Activated CD8-positive, alpha-beta memory T cell treated with anti-CD3 and anti-CD28 coated beads for 4 hours (primary cell): ENCODE data around the gene PSPH.
A peak's percentile ranks its signal among the peaks of the same experiment; 100 is the strongest.
"Not testable (repeated sequence)": the region's sequence is repeated elsewhere in the genome, so short reads cannot be mapped to it uniquely, and the experiment has no call there.

Source experiments
- DNase-seq, 2 donors: peaks; one replicate each; pipeline ENCODE4 v3.0.0-alpha.2; 2020; ENCODE audit warnings: low read depth in 2 of 2

PSPH gene

DNA sequence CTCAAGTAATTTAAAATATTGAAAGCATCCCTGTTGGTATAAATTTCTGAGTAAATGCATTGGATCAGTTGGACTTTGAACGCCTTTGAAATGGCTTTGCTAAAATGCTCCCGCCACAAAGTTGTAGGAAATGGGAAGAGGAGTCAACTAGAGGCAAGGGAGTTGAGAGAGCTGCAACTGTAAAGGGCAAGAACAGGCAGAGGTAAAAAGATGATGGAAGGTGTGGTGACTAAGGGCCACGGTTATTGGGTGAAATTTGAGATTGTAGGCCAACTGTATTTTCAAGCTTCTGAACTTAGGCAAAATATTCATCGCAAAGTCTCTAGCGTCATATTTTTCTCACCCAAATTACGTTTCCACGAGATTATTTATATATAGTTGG lies 12.2 kb upstream of the PSPH start:
- no peak for DNase-seq

DNA sequence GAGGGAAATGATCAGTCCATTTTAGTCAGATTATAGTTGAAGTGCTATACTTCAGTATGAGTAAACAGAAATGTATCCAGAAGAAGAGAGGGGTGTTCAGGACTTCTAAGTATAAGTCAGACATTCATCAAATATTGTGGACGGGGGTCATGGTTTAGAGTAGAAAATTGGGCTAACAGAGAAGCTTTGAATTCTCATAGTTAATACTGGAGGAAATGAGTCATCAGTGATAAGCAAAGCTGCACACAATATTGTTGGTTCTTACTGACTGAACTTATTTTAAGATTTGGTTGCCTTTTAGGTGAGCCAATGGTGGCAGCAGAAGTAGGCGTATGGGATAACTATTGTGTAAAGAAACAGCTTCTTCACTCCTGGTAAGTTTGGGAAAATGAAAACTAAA lies 11.1 kb upstream of the PSPH start:
- DNase-seq = no peak

DNA sequence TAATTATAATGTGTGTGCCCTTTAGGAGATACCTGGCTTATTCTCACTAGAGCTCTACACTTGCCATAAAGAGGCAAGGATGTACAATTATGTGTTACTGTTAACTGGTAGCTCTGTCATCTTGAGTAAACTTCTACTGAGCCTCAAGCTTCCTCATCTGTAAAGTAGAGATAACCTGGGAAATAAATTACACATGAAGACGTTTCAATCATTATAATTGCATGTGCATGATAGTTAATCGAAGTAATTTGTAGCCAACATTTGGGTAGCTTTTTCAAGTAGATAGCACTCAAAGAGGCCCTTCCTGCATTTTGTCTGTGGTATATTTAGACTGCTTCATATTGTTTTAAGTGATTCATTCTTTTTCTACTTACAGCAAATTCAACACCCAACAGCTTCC lies 2.7 kb upstream of the PSPH start:
- DNase-seq = no peak

DNA sequence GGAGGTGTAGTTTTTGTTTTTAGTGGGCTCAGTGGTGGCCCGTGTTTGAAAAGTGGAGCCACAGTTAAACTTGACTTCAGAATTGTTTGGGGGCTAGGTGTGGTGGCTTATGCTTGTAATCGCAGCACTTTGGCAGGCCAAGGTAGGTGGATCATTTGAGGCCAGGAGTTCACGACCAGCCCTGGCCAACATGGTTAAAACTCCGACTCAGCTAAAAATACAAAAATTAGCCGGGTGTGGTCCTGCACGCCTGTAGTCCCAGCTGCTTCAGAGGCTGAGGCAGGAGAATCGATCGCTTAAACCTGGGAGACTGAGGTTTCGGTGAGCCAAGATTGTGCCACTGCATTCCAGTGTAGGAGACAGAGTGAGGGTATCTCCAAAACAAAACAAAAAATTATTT lies 2.1 kb upstream of the PSPH start:
- DNase-seq = no peak

DNA sequence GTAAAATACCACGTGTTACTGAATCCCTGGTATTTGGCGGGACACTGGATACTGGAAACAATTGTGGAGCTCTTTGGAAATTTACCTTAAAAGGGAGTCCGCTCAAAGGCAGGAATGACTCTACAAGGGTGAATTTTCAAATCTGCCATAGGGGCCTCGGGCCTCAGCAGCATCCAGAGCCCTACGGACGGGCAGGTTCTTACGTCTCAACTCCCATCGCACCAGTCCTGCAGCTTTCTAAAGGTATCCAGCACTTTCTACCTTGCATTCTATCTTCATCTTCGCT lies 248 bp downstream of the PSPH start:
- no peak for DNase-seq

DNA sequence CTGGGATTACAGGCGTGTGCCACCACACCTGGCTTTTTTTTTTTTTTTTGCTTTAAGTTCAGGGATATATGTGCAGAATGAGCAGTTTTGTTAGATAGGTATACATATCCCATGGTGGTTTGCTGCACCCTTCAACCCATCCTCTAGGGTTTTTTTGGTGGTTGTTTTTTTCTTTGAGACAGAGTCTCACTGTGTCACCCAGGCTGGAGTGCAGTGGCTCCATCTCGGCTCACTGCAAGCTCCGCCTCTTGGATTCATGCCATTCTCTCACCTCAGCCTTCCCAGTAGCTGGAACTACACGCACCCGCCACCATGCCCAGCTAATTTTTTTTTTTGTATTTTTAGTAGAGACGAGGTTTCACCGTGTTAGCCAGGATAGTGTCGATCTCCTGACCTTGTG lies 2.5 kb downstream of the PSPH start:
- not testable (repeated sequence) for DNase-seq

DNA sequence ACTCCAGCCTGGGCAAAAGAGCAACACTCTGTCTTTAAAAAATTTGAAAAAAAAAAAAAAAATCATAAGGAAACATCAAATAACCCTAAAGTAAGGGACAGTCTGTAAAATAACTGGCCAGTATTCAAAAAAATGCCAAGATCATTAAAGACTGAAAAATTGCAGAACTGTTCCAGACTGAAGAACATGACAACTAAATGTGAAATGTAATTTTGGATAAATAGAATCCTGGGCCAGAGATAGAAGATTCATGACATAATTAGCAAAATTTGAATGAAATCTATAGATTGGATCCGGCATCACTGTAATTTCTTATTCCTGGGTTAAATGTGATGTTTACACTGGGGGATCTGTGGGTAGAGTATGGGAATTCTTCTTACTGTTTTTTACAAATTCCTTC lies 3.0 kb downstream of the PSPH start:
- no peak for DNase-seq

DNA sequence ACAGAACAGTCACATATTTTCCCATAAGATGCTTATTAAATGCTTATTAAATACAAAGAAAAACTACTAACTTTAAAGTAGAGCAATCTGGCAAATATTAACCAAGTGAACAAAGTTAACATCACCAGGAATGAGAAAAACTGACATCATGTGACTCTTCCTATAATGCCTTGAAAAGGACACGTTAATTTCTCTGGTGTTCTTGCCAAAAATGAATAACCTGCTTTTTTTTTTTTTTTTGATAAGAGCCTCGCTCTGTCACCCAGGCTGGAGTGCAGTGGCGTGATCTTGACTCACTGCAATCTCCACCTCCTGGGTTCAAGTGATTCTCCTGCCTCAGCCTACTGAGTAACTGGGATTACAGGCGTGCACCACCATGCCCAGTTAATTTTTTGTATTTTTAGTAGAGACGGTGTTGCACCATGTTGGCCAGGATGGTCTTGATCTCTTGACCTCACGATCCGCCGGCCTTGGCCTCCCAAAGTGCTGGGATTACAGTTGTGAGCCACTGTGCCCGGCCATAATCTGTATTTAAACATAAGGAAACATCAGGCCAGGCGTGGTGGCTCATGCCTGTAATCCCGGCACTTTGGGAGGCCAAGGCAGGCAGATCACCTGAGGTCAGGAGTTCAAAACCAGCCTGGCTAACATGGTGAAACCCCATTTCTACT lies 3.7 kb downstream of the PSPH start:
- DNase-seq = not testable (repeated sequence)

DNA sequence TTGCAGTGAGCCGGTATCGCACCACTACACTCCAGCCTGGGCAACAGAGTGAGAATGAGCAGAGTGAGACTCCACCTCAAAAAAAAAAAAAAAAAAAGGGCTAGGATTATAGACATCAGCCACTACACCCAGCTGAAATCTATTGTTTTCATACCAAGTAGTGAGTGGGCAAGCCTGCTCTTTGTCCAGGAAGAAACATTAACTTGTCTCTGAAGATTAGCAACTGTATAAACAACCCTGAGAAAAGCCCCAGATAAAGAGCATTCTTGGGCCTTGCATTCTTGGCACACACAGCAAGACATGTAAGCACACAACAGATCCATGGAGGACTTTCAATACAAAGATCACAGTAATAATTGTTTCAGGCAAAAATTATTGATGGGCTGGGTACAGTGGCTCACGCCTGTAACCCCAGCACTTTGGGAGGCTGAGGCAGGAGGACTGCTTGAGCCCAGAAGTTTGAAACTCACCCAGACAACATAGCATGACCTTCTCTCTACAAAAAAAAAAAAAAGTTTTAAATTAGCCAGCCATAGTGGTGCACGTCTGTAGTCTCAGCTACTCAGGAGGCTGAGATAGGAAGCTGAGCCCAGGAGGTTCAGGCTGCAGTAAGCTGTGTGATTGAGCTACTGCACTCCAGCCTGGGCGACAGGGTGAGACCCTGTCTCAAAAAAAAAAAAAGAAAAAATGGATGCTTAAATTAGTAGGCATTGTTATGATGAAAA lies 4.4 kb downstream of the PSPH start:
- no peak for DNase-seq

DNA sequence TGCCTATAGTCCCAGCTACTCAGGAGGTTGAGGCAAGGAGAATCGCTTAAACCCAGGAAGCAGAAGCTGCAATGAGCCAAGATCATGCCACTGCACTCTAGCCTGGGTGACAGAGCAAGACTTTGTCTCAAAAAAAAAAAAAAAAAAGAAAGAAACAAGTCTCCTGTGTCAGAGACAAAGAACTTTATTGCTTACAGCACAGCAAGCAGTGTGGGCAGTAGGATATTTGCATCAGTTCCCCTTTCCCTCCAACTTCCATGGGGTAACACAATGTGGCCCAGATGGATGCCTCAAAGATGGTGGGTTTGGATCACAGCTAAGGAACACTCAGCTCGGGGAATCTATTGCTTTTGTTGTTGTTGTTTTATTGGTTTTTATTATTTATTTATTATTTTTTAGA lies 5.5 kb downstream of the PSPH start:
- not testable (repeated sequence) for DNase-seq

DNA sequence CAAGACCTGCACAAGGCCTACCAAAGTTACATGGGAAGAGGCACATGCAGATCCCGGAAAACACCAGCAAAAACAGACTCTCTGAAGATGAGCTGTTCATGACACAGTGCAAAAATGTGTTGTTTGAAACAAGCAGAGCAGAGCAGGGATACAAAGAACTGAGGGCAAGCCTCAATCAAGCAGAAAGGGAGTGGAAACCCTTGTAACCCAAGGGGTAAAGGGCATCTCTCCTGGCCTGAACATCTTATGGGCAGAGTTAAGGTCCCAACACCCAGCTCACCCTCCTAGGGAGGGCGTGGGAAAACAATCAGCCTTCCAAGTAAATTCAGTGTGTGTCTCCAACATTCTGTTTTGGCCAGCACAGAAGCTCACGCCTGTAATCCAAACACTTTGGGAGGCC lies 10.5 kb downstream of the PSPH start:
- no peak for DNase-seq

DNA sequence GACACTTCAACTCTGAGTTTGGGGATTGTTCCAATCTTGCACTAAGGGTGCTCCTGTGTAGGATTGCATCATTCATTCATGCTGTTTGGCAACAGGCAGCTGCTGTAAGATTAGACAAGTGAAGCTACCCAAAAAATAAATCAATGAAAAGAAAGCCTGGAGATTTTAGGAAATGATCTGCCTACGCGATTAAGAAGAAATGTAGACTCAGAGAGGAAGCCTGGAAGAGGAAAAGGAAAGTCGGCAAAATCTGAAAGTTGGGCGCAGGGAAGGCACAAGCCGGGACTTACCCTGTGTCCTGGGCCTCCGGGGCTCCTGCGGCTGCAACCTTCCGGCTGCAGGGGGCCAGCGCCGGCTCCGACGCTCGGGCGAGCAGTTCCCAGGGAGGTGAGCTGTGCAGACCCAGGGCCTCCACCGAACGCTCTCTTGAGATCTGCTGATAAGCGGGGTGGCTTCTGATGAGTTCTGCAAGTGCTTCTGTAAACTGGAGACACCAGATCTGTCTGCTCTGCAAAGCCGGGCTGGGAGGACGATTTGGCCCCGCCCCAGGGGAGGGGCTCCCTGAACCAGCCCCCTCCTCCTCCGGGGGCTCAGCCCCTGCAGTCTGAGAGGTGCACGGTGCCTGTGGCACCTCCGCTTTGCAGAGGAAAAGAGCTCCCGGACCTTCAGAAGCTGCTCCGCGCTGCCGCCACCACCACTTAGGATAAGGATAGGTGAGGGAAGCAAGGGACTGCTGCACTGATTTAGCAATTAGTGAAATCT lies 17.4 kb downstream of the PSPH start:
- peak; percentile 22 to 44 for DNase-seq

DNA sequence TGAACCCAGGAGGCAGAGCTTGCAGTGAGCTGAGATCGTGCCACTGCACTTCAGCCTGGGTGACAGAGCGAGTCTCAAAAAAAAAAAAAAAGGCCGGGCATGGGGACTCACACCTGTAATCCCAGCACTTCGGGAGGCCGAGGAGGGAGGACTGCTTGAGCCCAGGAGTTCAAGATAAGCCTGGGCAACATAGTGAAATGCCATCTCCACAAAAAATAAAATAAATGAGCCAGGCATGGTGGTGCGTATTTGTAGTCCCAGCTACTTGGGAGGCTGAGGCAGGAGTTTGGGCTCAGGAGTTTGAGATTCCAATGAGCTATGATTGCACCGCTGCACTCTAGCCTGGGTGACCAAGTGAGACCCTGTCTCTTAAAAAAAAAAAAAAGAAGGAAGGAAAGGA lies 18.7 kb downstream of the PSPH start:
- DNase-seq = not testable (repeated sequence)

DNA sequence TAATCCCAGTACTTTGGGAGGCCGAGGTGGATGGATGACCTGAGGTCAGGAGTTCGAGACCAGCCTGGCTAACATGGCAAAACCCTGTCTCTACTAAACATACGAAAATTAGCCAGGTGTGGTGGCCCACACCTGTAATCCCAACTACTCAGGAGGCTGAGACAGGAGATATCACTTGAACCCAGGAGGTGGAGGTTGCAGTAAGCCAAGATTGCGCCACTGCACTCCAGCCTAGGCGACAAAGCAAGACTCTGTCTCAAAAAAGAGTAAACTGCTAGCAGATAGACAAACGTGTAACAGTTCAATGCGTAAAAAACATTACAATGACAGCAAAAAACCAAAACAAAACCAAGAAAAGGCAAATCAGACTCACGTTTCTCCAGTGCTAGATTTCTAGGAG lies 19.7 kb downstream of the PSPH start:
- not testable (repeated sequence) for DNase-seq

DNA sequence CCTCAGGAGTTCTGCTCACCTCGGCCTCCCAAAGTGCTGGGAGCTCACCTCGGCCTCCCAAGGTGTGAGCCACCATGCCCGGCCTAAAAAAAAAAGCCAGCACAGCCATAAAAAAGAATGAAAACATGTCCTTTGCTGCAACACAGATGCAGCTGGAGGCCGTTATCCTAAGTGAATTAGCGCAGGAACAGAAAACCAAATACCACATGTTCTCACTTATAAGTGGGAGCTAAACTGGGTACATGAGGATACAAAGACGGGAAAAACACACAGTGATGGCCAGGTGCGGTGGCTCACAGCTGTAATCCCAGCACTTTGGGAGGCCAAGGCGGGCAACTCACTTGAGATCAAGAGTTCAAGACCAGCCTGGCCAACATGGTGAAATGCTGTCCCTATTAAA lies 20.9 kb downstream of the PSPH start:
- no peak for DNase-seq

DNA sequence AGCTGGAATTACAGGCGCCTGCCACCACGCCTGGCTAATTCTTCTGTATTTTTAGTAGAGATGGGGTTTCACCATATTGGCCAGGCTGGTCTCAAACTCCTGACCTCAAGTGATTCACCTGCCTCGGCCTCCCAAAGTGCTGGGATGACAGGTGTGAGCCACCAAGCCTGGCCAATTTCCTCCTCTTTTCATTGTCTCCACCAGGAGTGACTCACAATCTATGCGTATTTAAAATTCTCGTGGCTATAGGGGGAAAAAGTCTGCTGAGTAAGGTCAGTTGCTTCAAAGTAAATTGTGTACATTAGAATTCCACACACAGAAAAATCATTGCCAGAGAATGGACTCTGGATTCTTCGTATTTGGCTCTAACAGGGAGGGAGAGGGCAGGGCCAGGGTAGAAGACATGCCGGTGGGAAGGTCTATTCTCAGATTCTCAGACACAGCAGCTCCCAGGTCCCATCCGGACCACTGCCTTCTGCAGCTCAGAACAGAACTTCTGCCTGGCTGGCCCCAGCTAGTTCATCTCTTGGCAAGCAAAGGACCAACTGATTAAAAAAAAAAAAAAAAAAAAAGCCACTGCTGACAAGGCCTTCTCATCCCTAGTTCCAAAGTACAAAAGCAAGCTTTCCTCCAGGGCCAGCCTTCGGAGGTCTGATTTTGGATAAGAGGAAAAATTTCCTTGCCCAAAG lies 22.2 kb downstream of the PSPH start:
- DNase-seq = no peak

DNA sequence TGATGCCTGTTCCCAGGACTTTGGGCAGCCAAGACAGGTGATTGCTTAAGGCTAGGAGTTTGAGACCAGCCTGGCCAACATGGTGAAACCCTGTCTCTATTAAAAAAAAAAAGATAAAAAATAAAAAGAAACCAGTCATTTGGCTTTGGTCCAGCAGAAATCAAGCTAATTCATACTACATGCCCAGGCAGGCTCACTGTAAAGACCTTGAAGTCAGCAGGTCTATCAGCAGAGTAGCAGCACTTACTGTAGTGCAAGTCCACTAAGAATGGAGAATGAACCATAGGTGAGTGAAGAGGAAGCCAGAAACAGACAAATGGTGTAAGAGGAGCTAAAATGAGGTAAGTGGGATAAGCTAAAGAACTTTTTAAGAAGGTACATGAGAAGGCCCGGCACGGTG lies 24.7 kb downstream of the PSPH start:
- DNase-seq = no peak

DNA sequence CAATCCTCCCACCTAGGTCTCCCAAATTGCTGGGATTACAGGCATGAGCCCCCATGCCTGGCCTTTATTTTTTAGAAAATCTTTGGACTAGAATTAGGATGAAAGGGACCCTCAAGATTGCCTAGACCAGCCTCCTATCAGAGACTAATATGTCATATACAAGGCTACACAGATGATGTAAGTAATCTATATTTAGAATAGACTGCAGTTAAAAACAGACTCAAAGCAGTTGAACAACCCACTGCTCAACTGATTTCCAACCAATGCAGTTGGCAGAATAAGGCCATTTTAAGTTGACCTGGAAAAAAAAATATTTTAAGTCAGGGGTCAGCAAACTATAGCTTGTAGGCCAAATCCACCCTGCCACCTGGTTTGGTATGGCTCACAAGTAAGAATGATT lies 27.7 kb downstream of the PSPH start:
- DNase-seq = no peak

DNA sequence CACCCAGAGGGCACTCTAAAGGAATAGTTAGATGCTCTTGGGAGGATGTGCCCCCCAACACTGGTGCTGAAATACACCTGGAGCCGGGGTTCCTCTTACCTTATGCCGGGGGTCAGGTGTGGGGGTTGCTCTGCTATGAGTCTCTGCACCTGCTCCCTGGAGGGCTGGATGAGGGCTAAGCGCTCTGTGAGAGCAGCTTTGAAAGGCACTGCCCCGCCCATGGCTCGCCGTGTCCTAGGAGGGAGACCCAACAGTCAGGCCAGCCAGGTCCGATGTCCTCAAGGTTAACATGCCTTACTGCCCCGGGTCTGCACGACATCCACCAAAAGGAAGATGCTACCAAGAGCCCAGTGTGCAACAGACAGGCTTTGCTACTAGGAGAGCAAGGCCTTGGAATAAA lies 31.7 kb downstream of the PSPH start:
- no peak for DNase-seq

DNA sequence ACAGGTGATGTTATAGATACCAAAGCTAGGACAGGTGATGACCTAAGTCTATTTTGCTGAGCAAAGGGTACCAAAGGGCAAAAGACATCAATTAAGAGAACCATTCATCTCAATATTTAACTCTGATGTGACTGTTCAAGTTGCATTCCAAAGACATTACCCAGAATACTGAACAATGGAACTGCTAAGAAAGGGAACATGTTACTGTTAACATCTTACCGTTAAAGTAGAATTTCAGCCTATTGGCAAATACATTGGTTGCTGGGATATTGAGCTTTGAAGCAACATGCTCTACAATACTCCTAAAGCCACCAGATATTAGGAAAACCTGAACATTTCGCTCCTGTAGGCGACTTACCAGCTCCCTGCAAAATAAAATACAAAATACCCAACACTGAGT lies 34.2 kb downstream of the PSPH start:
- DNase-seq = not testable (repeated sequence)

DNA sequence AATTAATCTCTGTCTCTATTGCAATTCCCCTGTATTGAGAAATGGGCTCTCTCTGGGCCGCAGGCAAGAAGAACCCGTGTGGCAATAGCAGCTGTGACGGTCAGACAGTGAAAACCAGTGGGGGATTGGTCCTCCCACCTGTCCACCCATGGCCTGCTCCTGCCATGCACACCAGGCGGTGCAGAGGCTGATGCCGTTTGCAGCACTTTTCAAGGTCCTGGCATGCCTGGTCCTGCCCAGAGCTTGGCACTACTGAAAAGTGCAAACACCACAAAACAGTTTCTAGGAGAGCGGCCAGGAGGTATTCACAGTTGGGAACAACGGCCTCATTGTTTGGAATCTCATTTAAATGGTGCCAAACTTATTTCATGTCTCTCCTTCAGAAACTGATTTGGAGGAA lies 41.5 kb downstream of the PSPH start:
- no peak for DNase-seq

DNA sequence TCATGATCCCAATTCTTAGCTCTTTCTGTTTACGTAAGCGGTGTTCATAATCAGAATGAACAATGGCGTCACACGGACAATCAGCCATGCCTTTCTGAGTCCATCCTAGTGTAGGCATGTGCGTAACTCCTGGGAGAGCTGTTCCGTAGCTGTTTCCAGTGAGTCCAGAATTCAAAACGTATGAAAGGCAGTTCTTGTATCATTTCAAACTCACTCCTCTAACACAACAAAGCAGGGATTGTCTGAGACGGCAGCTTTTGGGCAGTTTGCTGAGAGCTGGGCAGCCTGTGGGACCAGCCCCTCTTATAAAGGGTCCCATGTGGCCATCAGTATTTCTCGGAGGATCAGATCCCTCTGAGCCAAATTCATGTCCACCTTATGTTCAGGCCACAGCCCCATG lies 43.4 kb downstream of the PSPH start:
- no peak for DNase-seq

DNA sequence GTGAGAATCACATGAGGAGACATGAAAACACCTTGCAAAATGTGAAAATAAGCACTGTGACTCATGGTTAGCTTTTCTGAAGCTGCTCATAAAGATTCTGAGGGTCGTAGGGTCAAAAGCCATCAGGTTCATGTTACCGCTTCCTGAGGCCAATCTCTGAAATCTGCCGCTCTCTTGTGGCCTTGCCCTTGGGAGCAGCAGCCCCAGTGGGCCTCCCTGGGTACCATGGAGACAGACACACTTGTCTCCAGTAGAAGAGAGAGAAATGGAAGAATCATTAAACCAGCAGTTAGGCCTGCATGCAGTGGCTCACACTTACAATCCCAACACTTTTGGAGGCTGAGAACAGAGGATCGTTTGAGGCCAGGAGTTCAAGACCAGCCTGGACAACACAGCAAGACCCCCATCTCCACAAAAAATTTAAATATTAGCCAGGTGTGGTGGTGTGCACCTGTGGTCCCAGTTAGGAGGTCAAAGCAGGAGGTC lies 44.0 kb downstream of the PSPH start:
- no peak for DNase-seq
